Activated CD4-positive, alpha-beta T cell treated with anti-CD3 and anti-CD28 coated beads for 36 hours (primary cell): ENCODE measurements around the gene ACE2. TPM values are rescaled to one million over a fixed set of nuclear protein-coding genes. Genes with fewer than 3 reads are reported as not detected.
A peak's percentile ranks its signal among the peaks of the same experiment; 100 is the strongest.

Source experiments
- ATAC-seq: fragments of 200-7000 bp; cut with Tn5 transposase; one replicate; pipeline ENCODE4 v1.10.0; 2021; ENCODE audit warnings: mild to moderate bottlenecking, moderate library complexity
- CTCF ChIA-PET: fragments of 350-600 bp; sonication (Branson Sonifier 250); formaldehyde crosslinking; loops from one replicate; lab custom pipeline; 2021; ENCODE audit warnings: antibody characterized with exemption; lab: Charles Lee
- POLR2A ChIA-PET: fragments of 350-600 bp; sonication (Branson Sonifier 250); formaldehyde crosslinking; loops from one replicate; lab custom pipeline; 2021; ENCODE audit warnings: antibody characterized with exemption, inconsistent platforms; lab: Charles Lee
- DNase-seq: peaks from one replicate; pipeline ENCODE4 v3.0.0-alpha.2; 2020
- H3K27ac Mint-ChIP-seq: one replicate; pipeline ENCODE4 v1.8.0; 2021; ENCODE audit warnings: mixed read lengths
- H3K27me3 Mint-ChIP-seq: one replicate; pipeline ENCODE4 v1.8.0; 2021; ENCODE audit warnings: mixed read lengths
- H3K36me3 Mint-ChIP-seq: one replicate; pipeline ENCODE4 v1.8.0; 2021; ENCODE audit warnings: low read depth, mixed read lengths
- H3K4me1 Mint-ChIP-seq: one replicate; pipeline ENCODE4 v1.8.0; 2021; ENCODE audit warnings: mixed read lengths
- H3K4me3 Mint-ChIP-seq: one replicate; pipeline ENCODE4 v1.8.0; 2021; ENCODE audit warnings: mild to moderate bottlenecking, moderate library complexity, mixed read lengths
- H3K9me3 Mint-ChIP-seq: one replicate; pipeline ENCODE4 v1.8.0; 2021; ENCODE audit warnings: low read depth, mixed read lengths
- intact Hi-C, 2 experiments: fragments of 100-400 bp; cut with DNase I in 1 of 2; cut with micrococcal nuclease in 1 of 2; formaldehyde crosslinking; loops; one replicate each; pipeline versions ENCODE4 v1.14.2 to v1.15.1; 2022 to 2024; cut with DNase I, micrococcal nuclease
- total RNA-seq, 2 experiments: library from RNA; stranded (reverse); gene quantifications; one replicate each; pipeline ENCODE4 v1.2.3, GENCODE V29; 2021

The ACE2 gene
- total RNA-seq, 2 experiments from 2014 or later = not detected

- CTCF ChIA-PET = no interaction called here
- H3K9me3 Mint-ChIP-seq = no peaks in the 10 kb centered on the region
- H3K27me3 Mint-ChIP-seq = peaks cover 14% of the 10 kb centered on the region
- intact Hi-C loops = no loop called here
- H3K4me3 Mint-ChIP-seq = no peak overlapping the region
- H3K27ac Mint-ChIP-seq = no peak overlapping the region
- POLR2A ChIA-PET = interaction anchor here (0.7 kb wide), 1 partner anchor 41 kb away, joined by 4 read pairs; no protein-coding TSS in a partner anchor
- no peak for ATAC-seq
- no peak for DNase-seq
- no peaks in the 10 kb centered on the region for H3K4me1 Mint-ChIP-seq
- no peaks in the 10 kb centered on the region for H3K36me3 Mint-ChIP-seq
Measured at GRCh38 chrX:15574017-15574416, 26.7 kb downstream of the ACE2 start.

DNA sequence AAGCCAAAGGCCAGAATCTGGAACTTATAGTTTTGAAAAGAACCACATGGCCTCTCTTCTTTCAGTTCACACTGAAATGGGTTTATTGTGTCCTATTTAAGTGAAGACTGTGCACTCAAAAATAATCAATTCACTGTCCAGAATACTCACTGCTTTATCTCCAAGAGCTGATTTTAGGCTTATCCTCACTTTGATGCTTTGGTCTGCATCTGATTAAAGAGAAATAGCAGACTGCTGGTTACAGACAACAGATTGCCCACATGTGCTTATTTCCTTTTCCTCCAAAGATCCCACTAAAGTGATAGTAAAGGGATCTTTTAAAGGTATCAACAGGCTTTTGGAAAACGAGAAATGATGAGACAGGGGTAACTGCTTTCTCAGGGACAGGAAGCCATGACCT is 30.6 kb downstream of the ACE2 start:
- H3K27ac Mint-ChIP-seq = no peak overlapping the region
- no peak overlapping the region for H3K4me3 Mint-ChIP-seq
- POLR2A ChIA-PET = no interaction called here
- H3K4me1 Mint-ChIP-seq = no peaks in the 10 kb centered on the region
- intact Hi-C loops = no loop called here
- CTCF ChIA-PET = no interaction called here
- H3K9me3 Mint-ChIP-seq = no peaks in the 10 kb centered on the region
- H3K36me3 Mint-ChIP-seq = no peaks in the 10 kb centered on the region
- no peak for DNase-seq
- peaks cover 15% of the 10 kb centered on the region for H3K27me3 Mint-ChIP-seq
- no peak for ATAC-seq

GRCh38 chrX:15567886-15568616 is 32.7 kb downstream of the ACE2 start:
- Mint-ChIP-seq H3K27ac (no peak overlapping the region), H3K36me3 (no peaks in the 10 kb centered on the region), H3K9me3 (no peaks in the 10 kb centered on the region), H3K4me3 (no peak overlapping the region), H3K27me3 (peaks cover 11% of the 10 kb centered on the region), H3K4me1 (no peaks in the 10 kb centered on the region)
- DNase-seq (no peak), ATAC-seq (no peak)
- ChIA-PET POLR2A (no interaction called here), CTCF (interaction anchor here (1.0 kb wide), 1 partner anchor 17 kb away, joined by 3 read pairs; no protein-coding TSS in a partner anchor)
- intact Hi-C loops = loop anchor here in 1 of 2 experiments (5.0 kb wide), 1 partner anchor 71 kb away; no protein-coding TSS in a partner anchor

GRCh38 chrX:15567267-15567666 is 33.5 kb downstream of the ACE2 start:
- H3K9me3 Mint-ChIP-seq = no peaks in the 10 kb centered on the region
- intact Hi-C loops = loop anchor here in 1 of 2 experiments (5.0 kb wide), 1 partner anchor 70 kb away; no protein-coding TSS in a partner anchor
- no peak overlapping the region for H3K27ac Mint-ChIP-seq
- peaks cover 11% of the 10 kb centered on the region for H3K27me3 Mint-ChIP-seq
- POLR2A ChIA-PET = no interaction called here
- no peak overlapping the region for H3K4me3 Mint-ChIP-seq
- CTCF ChIA-PET = no interaction called here
- ATAC-seq (no peak), DNase-seq (no peak)
- H3K4me1 Mint-ChIP-seq = no peaks in the 10 kb centered on the region
- H3K36me3 Mint-ChIP-seq = no peaks in the 10 kb centered on the region

GRCh38 chrX:15566244-15566643 is 34.5 kb downstream of the ACE2 start:
- ATAC-seq = no peak
- ChIA-PET CTCF (no interaction called here), POLR2A (no interaction called here)
- Mint-ChIP-seq H3K27ac (no peak overlapping the region), H3K4me1 (no peaks in the 10 kb centered on the region), H3K36me3 (no peaks in the 10 kb centered on the region), H3K9me3 (no peaks in the 10 kb centered on the region), H3K4me3 (no peak overlapping the region), H3K27me3 (peaks cover 11% of the 10 kb centered on the region)
- intact Hi-C loops = loop anchor here in 1 of 2 experiments (5.0 kb wide), 1 partner anchor 69 kb away; no protein-coding TSS in a partner anchor
- DNase-seq = no peak

DNA sequence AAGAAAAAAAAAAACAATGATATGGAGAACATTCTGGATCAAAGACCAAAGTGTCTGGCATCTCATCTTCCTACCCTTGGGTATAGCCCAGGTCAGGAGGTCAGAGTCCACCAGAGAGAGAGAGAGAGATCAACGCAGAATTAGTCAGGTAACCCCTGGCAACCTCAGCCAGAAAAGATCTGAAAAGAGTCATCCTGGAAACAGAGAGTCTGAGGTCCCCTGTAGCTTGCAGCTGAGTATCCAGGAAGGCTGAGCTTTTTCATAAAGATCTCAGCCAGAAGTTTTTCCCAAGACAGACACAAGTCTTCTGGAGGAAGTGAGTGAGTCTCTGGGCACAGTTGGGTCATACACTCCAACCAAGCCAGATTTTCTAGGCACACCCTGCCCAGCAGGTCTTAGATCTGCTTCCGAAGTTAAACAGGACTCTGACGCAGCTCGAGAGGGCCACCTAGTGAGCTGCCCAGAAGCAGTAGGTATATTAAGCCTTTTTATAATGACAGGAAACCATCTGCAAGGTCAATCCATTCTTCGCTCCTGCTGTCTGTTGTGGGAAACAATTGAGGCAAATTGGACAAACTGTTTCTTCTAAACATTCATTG is 35.7 kb downstream of the ACE2 start:
- no peaks in the 10 kb centered on the region for H3K4me1 Mint-ChIP-seq
- DNase-seq = peak; percentile 49
- H3K27me3 Mint-ChIP-seq = peaks cover 11% of the 10 kb centered on the region
- CTCF ChIA-PET = interaction anchor here (0.8 kb wide), 1 partner anchor 216 kb away, joined by 3 read pairs; no protein-coding TSS in a partner anchor
- H3K4me3 Mint-ChIP-seq = no peak overlapping the region
- H3K9me3 Mint-ChIP-seq = no peaks in the 10 kb centered on the region
- intact Hi-C loops = loop anchor here (1.0 to 5.0 kb wide), 4 partner anchors 66 to 216 kb away; no protein-coding TSS in a partner anchor
- H3K36me3 Mint-ChIP-seq = no peaks in the 10 kb centered on the region
- H3K27ac Mint-ChIP-seq = no peak overlapping the region
- no peak for ATAC-seq
- POLR2A ChIA-PET = no interaction called here

GRCh38 chrX:15563056-15563455 is 37.7 kb downstream of the ACE2 start:
- ChIA-PET CTCF (interaction anchor here (1.1 kb wide), 1 partner anchor 8 kb away, joined by 3 read pairs; no protein-coding TSS in a partner anchor), POLR2A (no interaction called here)
- Mint-ChIP-seq H3K4me3 (no peak overlapping the region), H3K27me3 (peaks cover 11% of the 10 kb centered on the region), H3K4me1 (no peaks in the 10 kb centered on the region), H3K27ac (no peak overlapping the region), H3K36me3 (no peaks in the 10 kb centered on the region), H3K9me3 (no peaks in the 10 kb centered on the region)
- DNase-seq (no peak), ATAC-seq (no peak)
- intact Hi-C loops = no loop called here

DNA sequence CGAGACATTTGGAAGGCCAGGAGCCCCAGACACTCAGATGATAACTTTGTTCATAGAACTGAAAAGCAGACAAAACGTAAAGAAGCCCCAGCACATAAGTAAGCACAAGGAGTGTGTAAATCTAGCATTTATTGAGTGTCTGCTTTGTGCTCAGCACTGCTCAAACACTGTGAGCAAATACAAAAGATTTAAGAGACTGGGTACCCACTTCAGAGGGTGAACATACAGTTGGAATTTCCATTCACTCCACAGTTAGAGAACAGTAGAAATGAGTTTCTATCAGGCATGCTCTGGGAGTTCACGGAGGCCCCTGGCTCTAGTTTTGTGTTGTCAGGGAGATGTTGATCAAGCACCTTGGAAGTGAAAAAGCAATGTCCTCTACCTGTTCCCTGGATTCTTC is 39.8 kb downstream of the ACE2 start:
- DNase-seq = no peak
- no peaks in the 10 kb centered on the region for H3K36me3 Mint-ChIP-seq
- H3K9me3 Mint-ChIP-seq = no peaks in the 10 kb centered on the region
- ChIA-PET CTCF (no interaction called here), POLR2A (no interaction called here)
- intact Hi-C loops = no loop called here
- H3K4me3 Mint-ChIP-seq = no peak overlapping the region
- no peak for ATAC-seq
- peaks cover 4% of the 10 kb centered on the region for H3K27me3 Mint-ChIP-seq
- no peak overlapping the region for H3K27ac Mint-ChIP-seq
- no peaks in the 10 kb centered on the region for H3K4me1 Mint-ChIP-seq

DNA sequence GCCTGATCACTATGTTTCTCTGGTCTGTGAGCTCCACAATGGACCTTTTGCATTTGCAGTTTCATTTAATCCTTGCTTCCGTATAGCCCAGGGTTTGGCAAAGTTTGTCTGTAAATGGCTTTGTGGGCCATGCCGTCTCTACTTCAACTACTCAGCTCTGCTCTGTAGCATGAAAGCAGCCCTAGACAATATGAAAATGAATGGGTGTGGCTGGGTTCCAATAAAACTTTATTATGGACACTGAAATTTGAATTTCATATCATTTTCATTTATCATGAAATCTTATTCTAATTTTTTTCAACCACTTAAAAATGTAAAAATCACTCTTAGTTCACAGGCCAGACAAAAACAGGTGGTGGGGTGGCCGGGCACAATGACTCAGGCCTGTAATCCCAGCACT is 41.5 kb downstream of the ACE2 start:
- H3K27ac Mint-ChIP-seq = no peak overlapping the region

GRCh38 chrX:15549189-15550012 is 51.4 kb downstream of the ACE2 start:
- ChIA-PET POLR2A (no interaction called here), CTCF (no interaction called here)

More for the DNA sequence above, 41.5 kb downstream of the ACE2 start:
- Mint-ChIP-seq H3K4me3 (no peak overlapping the region), H3K36me3 (no peaks in the 10 kb centered on the region), H3K4me1 (no peaks in the 10 kb centered on the region), H3K27me3 (no peaks in the 10 kb centered on the region), H3K9me3 (no peaks in the 10 kb centered on the region)
- DNase-seq (no peak), ATAC-seq (no peak)
- ChIA-PET POLR2A (no interaction called here), CTCF (no interaction called here)
- intact Hi-C loops = no loop called here

DNA sequence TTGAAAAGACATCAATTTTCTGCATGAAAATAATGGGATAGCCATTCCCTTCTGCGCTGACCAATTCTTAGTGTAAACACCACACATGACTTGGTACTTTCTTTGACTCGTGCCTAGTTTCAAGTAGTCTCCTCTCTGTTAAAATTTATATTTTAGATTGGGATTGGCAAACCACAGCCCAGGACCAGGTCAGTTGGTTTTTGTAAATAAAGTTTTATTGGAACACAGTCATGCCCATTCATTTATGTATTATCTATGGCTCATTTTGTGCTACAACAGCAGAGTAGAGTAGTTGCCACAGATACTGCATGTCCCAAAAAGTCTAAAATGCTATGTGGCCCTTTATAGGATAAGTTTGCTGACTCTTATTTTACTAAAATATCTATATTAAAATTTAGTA is 53.4 kb downstream of the ACE2 start:
- CTCF ChIA-PET = no interaction called here
- H3K27ac Mint-ChIP-seq = no peak overlapping the region
- H3K36me3 Mint-ChIP-seq = no peaks in the 10 kb centered on the region
- POLR2A ChIA-PET = no interaction called here
- no peaks in the 10 kb centered on the region for H3K27me3 Mint-ChIP-seq
- intact Hi-C loops = no loop called here
- no peaks in the 10 kb centered on the region for H3K4me1 Mint-ChIP-seq
- H3K9me3 Mint-ChIP-seq = no peaks in the 10 kb centered on the region
- H3K4me3 Mint-ChIP-seq = no peak overlapping the region
- DNase-seq = no peak
- ATAC-seq = no peak

More at GRCh38 chrX:15549189-15550012, 51.4 kb downstream of the ACE2 start:
- no peaks in the 10 kb centered on the region for H3K9me3 Mint-ChIP-seq
- H3K36me3 Mint-ChIP-seq = no peaks in the 10 kb centered on the region
- DNase-seq = no peak
- H3K27me3 Mint-ChIP-seq = no peaks in the 10 kb centered on the region
- intact Hi-C loops = no loop called here
- H3K4me1 Mint-ChIP-seq = no peaks in the 10 kb centered on the region
- H3K27ac Mint-ChIP-seq = no peak overlapping the region
- no peak overlapping the region for H3K4me3 Mint-ChIP-seq
- ATAC-seq = no peak
